Measurements from ENCODE around the gene TMEM132D.

DNA sequence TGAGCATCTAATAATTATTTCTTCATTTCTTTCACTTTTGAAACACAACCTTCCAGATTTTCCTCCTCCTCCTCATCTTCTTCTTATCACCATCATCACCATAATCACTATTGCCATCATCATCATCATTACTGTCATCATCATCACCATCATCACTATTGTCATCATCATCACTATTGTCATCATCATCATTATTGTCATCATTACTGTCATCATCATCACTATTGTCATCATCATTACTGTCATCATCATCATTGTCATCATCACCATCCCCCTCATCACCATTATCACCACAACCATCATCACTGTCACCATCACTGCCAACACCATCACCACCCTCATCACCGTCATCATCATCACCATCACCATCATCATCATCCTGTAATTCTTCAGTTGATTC lies 400.0 kb downstream of the TMEM132D start:
- TF ChIP-seq ZNF121 (tag by site-specific recombination; IDR thresholded peaks at IDR 0.05) (no peak), CTCF (tag by site-specific recombination; IDR thresholded peaks at IDR 0.05) (no peak), ZBTB49 (tag by site-specific recombination; IDR thresholded peaks at IDR 0.05; ENCODE audit: low read depth) (no peak), ZSCAN30 (tag by site-specific recombination; IDR thresholded peaks at IDR 0.05) (no peak), MZF1 (tag by site-specific recombination; IDR thresholded peaks at IDR 0.05; ENCODE audit: borderline replicate concordance) (no peak), ZFP37 (tag by site-specific recombination; IDR thresholded peaks at IDR 0.05) (no peak), TCF7L2 (IDR thresholded peaks at IDR 0.05; ENCODE audit: borderline replicate concordance, low read depth, low read length) (no peak), ZBTB8A (tag by site-specific recombination; IDR thresholded peaks at IDR 0.05) (no peak), ZFHX2 (tag by site-specific recombination; conservative IDR thresholded peaks at IDR 0.05) (no peak)
- TF ChIP-seq, protein P1, sequence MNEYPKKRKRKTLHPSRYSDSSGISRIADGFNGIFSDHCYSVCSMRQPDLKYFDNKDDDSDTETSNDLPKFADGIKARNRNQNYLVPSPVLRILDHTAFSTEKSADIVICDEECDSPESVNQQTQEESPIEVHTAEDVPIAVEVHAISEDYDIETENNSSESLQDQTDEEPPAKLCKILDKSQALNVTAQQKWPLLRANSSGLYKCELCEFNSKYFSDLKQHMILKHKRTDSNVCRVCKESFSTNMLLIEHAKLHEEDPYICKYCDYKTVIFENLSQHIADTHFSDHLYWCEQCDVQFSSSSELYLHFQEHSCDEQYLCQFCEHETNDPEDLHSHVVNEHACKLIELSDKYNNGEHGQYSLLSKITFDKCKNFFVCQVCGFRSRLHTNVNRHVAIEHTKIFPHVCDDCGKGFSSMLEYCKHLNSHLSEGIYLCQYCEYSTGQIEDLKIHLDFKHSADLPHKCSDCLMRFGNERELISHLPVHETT (tag by site-specific recombination; IDR thresholded peaks at IDR 0.05), result no peak

All from HEK293 (cell line).